Mucosa of descending colon (tissue), 3 donors: Measurements from ENCODE around the gene SYNGR1. TPM values are rescaled to one million over a fixed set of nuclear protein-coding genes. Genes with fewer than 3 reads are reported as not detected.

Experiments
- ATAC-seq: fragments of 200-7000 bp; cut with Tn5 transposase; one replicate; pipeline ENCODE4 v1.9.1; 2020; ENCODE audit warnings: mild to moderate bottlenecking, moderate library complexity
- DNase-seq, 3 donors: peaks; one replicate each; pipeline ENCODE4 v3.0.0-alpha.2; 2020
- H3K36me3 ChIP-seq: fragments of 200-600 bp; one replicate; pipeline ENCODE4 v1.8.0; 2021; ENCODE audit warnings: low read depth, mild to moderate bottlenecking
- H3K4me1 ChIP-seq: fragments of 200-600 bp; one replicate; pipeline ENCODE4 v1.8.0; 2021; ENCODE audit warnings: low read depth, mild to moderate bottlenecking
- H3K4me3 ChIP-seq: fragments of 200-600 bp; one replicate; pipeline ENCODE4 v1.8.0; 2021; ENCODE audit warnings: mild to moderate bottlenecking
- H3K9me3 ChIP-seq: fragments of 200-600 bp; one replicate; pipeline ENCODE4 v1.8.0; 2021; ENCODE audit warnings: mild to moderate bottlenecking
- intact Hi-C, 2 donors: fragments of 100-400 bp; cut with DNase I in 1 of 2; cut with micrococcal nuclease in 1 of 2; formaldehyde crosslinking; loops; one replicate each; pipeline versions ENCODE4 v1.11.0 to v1.11.1; 2022; cut with DNase I, micrococcal nuclease
- total RNA-seq, 3 donors: library from RNA; stranded (reverse); fragmentation: NEBNext Ultra II Directional in 2 of 3; extraction: Animal tissue kit (Norgen Biotek cat#: 25700) in 2 of 3; gene quantifications; one replicate each; pipeline versions ENCODE4 v1.2.1 to v1.2.4, GENCODE V29; 2021 to 2023
- TF ChIP-seq, protein P1 (sequence below): fragments of 200-600 bp; IDR thresholded peaks from one replicate; pipeline ENCODE4 v1.8.0; 2022; ENCODE audit warnings: antibody characterized with exemption, mild to moderate bottlenecking
- donor health status: DM: no; HTN: no; CAD: no; lungs with moderate emphysema.
- donor health status: DM: no; HTN: no; CAD: no.
- donor health status: DM: no; HTN: yes; CAD: no.

Gene SYNGR1
- total RNA-seq, 3 donors from 2014 or later = 1.7 to 26.5 (median 2.9) TPM

DNA sequence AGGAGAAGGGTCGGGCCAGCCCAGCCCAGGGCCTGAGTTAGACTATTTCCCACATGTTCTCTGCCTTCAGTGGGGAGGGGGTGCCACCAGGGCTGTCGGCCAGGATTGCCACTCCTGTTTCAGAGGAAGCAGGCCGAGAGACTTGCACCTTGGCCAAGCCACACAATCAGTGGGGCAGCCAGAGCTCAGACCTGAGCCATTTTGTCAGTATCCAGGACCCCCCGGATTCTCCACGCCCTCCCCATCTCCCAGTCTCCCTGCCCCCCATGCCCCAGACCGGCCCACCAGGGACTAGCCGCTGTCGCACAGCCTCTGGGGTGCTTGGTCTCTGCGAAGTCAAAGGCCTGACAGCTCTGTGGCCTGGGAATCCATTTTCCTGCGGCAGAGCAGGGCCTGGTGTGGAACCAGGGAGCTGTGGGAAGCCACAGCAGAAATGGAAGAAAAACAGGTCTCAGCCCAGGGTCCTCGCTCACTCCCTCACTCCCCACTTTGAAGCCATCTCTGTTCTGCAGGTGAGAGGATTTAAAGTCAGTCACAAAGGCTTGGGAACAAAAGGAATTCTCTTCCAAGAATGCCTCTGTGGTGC is 81.5 kb downstream of the SYNGR1 start:
- H3K36me3 ChIP-seq = no peaks in the 10 kb centered on the region
- intact Hi-C loops = no loop called here
- H3K9me3 ChIP-seq = no peaks in the 10 kb centered on the region
- DNase-seq (peak in 1 of 3 donors; percentile 37), ATAC-seq (no peak)
- H3K4me3 ChIP-seq = no peak overlapping the region
- TF ChIP-seq, protein P1, sequence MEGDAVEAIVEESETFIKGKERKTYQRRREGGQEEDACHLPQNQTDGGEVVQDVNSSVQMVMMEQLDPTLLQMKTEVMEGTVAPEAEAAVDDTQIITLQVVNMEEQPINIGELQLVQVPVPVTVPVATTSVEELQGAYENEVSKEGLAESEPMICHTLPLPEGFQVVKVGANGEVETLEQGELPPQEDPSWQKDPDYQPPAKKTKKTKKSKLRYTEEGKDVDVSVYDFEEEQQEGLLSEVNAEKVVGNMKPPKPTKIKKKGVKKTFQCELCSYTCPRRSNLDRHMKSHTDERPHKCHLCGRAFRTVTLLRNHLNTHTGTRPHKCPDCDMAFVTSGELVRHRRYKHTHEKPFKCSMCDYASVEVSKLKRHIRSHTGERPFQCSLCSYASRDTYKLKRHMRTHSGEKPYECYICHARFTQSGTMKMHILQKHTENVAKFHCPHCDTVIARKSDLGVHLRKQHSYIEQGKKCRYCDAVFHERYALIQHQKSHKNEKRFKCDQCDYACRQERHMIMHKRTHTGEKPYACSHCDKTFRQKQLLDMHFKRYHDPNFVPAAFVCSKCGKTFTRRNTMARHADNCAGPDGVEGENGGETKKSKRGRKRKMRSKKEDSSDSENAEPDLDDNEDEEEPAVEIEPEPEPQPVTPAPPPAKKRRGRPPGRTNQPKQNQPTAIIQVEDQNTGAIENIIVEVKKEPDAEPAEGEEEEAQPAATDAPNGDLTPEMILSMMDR = no peak
- no peaks in the 10 kb centered on the region for H3K4me1 ChIP-seq

DNA sequence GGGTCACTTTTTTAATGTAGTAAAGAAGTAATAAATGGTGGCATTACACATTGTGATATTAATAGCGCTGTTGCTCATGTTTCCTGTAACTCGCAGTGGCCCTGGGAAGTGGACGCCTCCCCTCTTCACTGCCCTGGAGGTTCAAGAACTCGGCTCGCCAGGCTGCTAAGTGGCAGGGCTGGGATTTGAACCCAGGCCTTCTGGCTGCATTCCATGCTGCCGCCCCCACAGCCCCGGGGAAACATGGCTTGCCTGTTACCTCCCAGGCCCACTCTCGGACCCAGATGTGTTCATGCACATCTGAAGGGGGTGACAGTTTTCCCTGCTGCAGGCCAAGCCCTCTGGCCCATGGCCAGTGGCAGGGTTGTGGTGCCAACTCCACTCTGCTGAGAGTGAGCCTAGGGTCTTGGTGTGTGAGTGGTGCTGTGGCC is 82.0 kb downstream of the SYNGR1 start:
- Histone ChIP-seq H3K4me3 (no peak overlapping the region), H3K36me3 (no peaks in the 10 kb centered on the region), H3K9me3 (no peaks in the 10 kb centered on the region), H3K4me1 (peaks cover 1% of the 10 kb centered on the region)
- DNase-seq (peak in 1 of 3 donors; percentile 46), ATAC-seq (no peak)
- intact Hi-C loops = no loop called here
- TF ChIP-seq, protein P1 = no peak

DNA sequence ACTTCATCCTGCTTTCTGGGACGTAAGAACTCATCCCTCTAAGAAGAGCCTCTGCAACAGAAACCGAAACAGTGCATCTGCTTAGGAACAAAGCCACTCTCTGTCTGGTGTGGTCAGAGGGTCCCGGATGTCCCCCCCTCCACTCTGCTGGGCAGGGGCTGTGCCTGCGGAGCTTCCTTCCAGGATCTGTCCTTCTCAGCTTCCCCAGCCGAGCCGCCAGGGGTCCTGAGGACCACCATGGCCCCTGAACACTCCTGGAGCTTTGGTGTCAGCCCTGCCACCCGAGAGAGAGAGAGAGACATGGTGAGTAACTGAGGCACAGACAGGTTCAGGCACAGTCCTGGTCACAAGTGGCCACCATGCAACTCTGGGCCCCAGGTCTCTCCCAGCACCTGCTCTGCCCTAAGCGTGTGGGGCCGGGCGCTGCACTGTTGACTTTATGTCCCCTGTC is 82.6 kb downstream of the SYNGR1 start:
- DNase-seq = peak in 2 of 3 donors; percentile 25 to 37
- ATAC-seq = no peak
- Histone ChIP-seq H3K36me3 (no peaks in the 10 kb centered on the region), H3K4me1 (peaks cover 7% of the 10 kb centered on the region), H3K4me3 (no peak overlapping the region), H3K9me3 (no peaks in the 10 kb centered on the region)
- intact Hi-C loops = no loop called here
- TF ChIP-seq, protein P1 = no peak

DNA sequence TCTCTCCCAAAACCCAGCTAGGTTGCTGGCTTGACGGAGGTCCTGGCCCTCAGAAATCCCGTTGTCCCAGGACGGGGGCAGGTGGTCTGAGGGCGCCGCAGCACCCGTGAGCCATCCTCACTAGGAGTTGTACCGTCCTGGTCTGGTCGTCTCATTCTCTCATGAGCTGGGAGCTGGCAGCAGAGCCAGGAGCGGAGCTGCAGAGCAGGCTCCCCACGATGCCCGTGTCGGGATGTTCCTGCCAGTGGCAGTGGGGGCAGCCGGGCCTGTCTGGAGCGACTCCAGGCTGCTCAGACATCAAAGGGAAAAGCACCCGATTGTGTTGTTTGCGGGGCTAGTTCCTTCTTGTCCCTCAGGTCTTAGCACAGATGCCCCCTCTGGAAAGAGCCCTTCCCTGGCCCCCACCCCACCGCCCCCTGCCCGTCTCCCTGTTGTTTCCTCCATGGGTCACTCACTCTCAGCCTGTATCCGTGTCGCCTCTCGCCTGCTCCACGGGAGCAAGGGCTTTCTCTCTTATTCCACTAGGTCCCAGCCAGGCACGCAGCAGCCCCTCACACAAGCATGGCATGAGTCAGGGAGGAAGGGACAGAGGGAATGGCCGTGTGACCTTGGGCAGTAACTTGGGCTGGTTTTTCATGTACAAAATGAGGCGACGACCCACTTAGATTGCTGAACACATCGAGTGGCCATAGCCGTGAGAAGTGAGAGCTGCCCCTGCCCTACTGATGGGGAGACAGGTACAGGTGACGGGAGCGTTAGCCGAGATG is 83.9 kb downstream of the SYNGR1 start:
- TF ChIP-seq, protein P1 = no peak
- H3K4me1 ChIP-seq = peaks cover 12% of the 10 kb centered on the region
- no peak overlapping the region for H3K4me3 ChIP-seq
- no peaks in the 10 kb centered on the region for H3K36me3 ChIP-seq
- intact Hi-C loops = no loop called here
- ATAC-seq (no peak), DNase-seq (peak in 2 of 3 donors; percentile 14 to 27)
- H3K9me3 ChIP-seq = no peaks in the 10 kb centered on the region

DNA sequence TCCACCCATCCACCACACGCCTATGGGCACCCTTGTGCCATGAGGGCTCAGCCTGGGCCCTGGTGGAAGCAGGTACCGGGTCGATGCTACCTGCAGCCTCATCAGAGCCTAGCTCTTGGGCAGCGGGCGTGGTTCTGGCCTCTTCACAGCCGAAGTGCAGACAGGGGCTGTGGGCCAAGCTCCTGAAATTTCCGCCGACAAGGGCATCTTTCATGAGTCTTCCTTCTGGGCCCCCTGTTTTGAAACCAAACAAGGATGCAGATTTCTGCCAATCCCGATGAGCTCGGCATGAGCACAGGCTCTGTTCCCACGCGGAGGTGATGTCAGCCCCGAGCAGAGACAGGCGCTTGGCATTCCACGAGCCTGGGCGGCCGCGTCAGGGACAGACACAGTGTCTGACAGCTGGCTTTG is 84.5 kb downstream of the SYNGR1 start:
- DNase-seq = no peak
- intact Hi-C loops = no loop called here

More for the DNA sequence above, 84.5 kb downstream of the SYNGR1 start:
- H3K9me3 ChIP-seq = no peaks in the 10 kb centered on the region
- TF ChIP-seq, protein P1 = no peak
- peaks cover 12% of the 10 kb centered on the region for H3K4me1 ChIP-seq
- H3K36me3 ChIP-seq = no peaks in the 10 kb centered on the region
- no peak overlapping the region for H3K4me3 ChIP-seq
- no peak for ATAC-seq
